Keratinocyte (primary cell): ENCODE measurements around the gene CHN2. TPM values are rescaled to one million over a fixed set of nuclear protein-coding genes. Genes with fewer than 3 reads are reported as not detected.

ENCODE experiments used
- DNase-seq: peaks from one replicate; pipeline ENCODE4 v3.0.0-alpha.2; 2011; ENCODE audit warnings: low read depth, missing footprints, low spot score
- FAIRE-seq: peaks from 2 replicates; lab custom pipeline; 2011; peaks lifted over from hg19 to GRCh38; lab: Jason Lieb, UNC
- H2AFZ ChIP-seq: 2 replicates; pipeline ENCODE4 v1.6.0; 2012; ENCODE audit warnings: low read length, control low read depth, inconsistent platforms; ENCODE audit not compliant: control insufficient read depth
- H3K27ac ChIP-seq: 2 replicates; pipeline ENCODE4 v1.5.1; 2011; ENCODE audit warnings: low read length; ENCODE audit not compliant: control insufficient read depth, insufficient read depth
- H3K27me3 ChIP-seq: 3 replicates; pipeline ENCODE4 v1.6.0; 2011; ENCODE audit warnings: low read length; ENCODE audit not compliant: control insufficient read depth, insufficient read depth; ENCODE audit errors: extremely low read depth
- H3K36me3 ChIP-seq, 2 experiments: 2 replicates in 1 of 2; 3 replicates in 1 of 2; pipeline ENCODE4 v1.5.1; 2011; ENCODE audit warnings: low read length in 2 of 2, mild to moderate bottlenecking in 1 of 2; ENCODE audit not compliant: control insufficient read depth in 2 of 2, insufficient read depth in 2 of 2; ENCODE audit errors: extremely low read depth in 1 of 2
- H3K4me1 ChIP-seq: 3 replicates; pipeline ENCODE4 v1.5.1; 2011; ENCODE audit warnings: low read length; ENCODE audit not compliant: control insufficient read depth, insufficient read depth; ENCODE audit errors: extremely low read depth
- H3K4me2 ChIP-seq: 3 replicates; pipeline ENCODE4 v1.6.0; 2011; ENCODE audit warnings: low read depth, low read length; ENCODE audit not compliant: control insufficient read depth, insufficient read depth; ENCODE audit errors: extremely low read depth
- H3K4me3 ChIP-seq, 3 experiments: fragments of 200-600 bp in 1 of 3; sonication (generic) in 1 of 3; 2 replicates in 2 of 3; 3 replicates in 1 of 3; pipeline ENCODE4 v1.5.1; 2011 to 2016; ENCODE audit warnings: low read length in 3 of 3, mild to moderate bottlenecking in 3 of 3, control low read depth in 2 of 3, inconsistent platforms in 1 of 3, low read depth in 1 of 3, mixed read lengths in 1 of 3, mixed run types in 1 of 3, moderate library complexity in 1 of 3; ENCODE audit not compliant: control insufficient read depth in 2 of 3, insufficient read depth in 2 of 3; ENCODE audit errors: extremely low read depth in 1 of 3
- H3K79me2 ChIP-seq: 2 replicates; pipeline ENCODE4 v1.6.0; 2012; ENCODE audit warnings: low read length; ENCODE audit not compliant: control insufficient read depth, insufficient read depth
- H3K9ac ChIP-seq: 3 replicates; pipeline ENCODE4 v1.6.0; 2011; ENCODE audit warnings: low read length; ENCODE audit not compliant: control insufficient read depth, insufficient read depth; ENCODE audit errors: extremely low read depth
- H3K9me1 ChIP-seq: 3 replicates; pipeline ENCODE4 v1.6.0; 2011; ENCODE audit warnings: low read length; ENCODE audit not compliant: control insufficient read depth, insufficient read depth; ENCODE audit errors: extremely low read depth
- H3K9me3 ChIP-seq: 2 replicates; pipeline ENCODE4 v1.5.1; 2012; ENCODE audit warnings: low read depth, low read length; ENCODE audit not compliant: control insufficient read depth
- H4K20me1 ChIP-seq: 3 replicates; pipeline ENCODE4 v1.6.0; 2011; ENCODE audit warnings: low read length; ENCODE audit not compliant: control insufficient read depth, insufficient read depth; ENCODE audit errors: extremely low read depth
- EZH2 ChIP-seq: IDR thresholded peaks from one replicate; pipeline ENCODE4 v1.6.1; 2012; ENCODE audit warnings: inconsistent platforms, mild to moderate bottlenecking, low read length, moderate library complexity
- dilution Hi-C: fragments of 300-500 bp; cut with MboI; formaldehyde crosslinking; loops from one replicate; pipeline ENCODE4 v1.7.0; 2020; ENCODE audit warnings: low sequenced_read_pairs; ENCODE audit not compliant: extremely low pct_ligation_motif_present
- polyA plus RNA-seq, 5 experiments: library from polyadenylated mRNA; depleted of rRNA in 3 of 5; stranded (reverse) in 3 of 5; stranded (forward) in 1 of 5; unstranded in 1 of 5; fragments of >200 nt; gene quantifications; 1 replicate in 1 of 5; 2 replicates in 3 of 5; 3 replicates in 1 of 5; pipeline versions ENCODE4 v1.2.1 to v1.2.3, GENCODE V29; 2011 to 2012; ENCODE audit warnings: missing spikeins in 2 of 5, low read depth in 1 of 5, low replicate concordance in 1 of 5
- TF ChIP-seq, protein P1 (sequence below), 3 experiments: IDR thresholded peaks in 1 of 3; conservative IDR thresholded peaks in 1 of 3; optimal IDR thresholded peaks in 1 of 3; 2 replicates in 2 of 3; 3 replicates in 1 of 3; pipeline versions ENCODE3 to v1.5.1; 2011; ENCODE audit warnings: low read length in 3 of 3, mild to moderate bottlenecking in 3 of 3, moderate library complexity in 2 of 3, control low read depth in 1 of 3, inconsistent platforms in 1 of 3; ENCODE audit not compliant: insufficient read depth in 2 of 3; ENCODE audit errors: extremely low read depth in 1 of 3

The CHN2 gene
- polyA plus RNA-seq, 1 donor (not counting 4 experiments of a cell fraction or from before 2014, with no cell fraction given) = 1.8 TPM

DNA sequence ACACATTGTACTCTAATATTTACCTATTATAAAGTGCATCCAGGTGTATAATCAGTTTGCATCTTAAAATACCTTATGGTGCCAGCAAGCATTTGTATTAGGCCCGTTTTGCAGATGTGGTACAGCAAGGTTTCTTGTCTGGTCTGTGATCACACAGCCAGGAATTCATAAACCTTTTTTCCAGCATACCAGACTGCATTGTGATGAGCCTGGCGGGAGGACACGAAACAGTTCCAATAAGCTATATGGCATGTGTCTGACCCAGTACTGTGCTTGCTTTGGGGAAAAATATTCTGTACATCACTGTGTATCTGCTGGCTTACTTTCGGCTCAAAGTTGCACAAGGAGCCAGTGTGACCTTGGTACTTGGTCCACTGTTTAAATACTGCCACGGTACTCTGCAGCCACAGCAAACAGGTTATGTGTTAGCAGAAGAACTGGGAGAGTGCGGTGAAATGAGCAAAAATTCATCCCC lies 36.3 kb downstream of the CHN2 start:
- H3K79me2 ChIP-seq = no peaks in the 10 kb centered on the region
- no peak for TF ChIP-seq EZH2
- TF ChIP-seq, protein P1, sequence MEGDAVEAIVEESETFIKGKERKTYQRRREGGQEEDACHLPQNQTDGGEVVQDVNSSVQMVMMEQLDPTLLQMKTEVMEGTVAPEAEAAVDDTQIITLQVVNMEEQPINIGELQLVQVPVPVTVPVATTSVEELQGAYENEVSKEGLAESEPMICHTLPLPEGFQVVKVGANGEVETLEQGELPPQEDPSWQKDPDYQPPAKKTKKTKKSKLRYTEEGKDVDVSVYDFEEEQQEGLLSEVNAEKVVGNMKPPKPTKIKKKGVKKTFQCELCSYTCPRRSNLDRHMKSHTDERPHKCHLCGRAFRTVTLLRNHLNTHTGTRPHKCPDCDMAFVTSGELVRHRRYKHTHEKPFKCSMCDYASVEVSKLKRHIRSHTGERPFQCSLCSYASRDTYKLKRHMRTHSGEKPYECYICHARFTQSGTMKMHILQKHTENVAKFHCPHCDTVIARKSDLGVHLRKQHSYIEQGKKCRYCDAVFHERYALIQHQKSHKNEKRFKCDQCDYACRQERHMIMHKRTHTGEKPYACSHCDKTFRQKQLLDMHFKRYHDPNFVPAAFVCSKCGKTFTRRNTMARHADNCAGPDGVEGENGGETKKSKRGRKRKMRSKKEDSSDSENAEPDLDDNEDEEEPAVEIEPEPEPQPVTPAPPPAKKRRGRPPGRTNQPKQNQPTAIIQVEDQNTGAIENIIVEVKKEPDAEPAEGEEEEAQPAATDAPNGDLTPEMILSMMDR (optimal IDR thresholded peaks at IDR 0.05 in 1 of 3, IDR thresholded peaks at IDR 0.05 in 1 of 3, conservative IDR thresholded peaks at IDR 0.05 in 1 of 3; ENCODE audit: extremely low read depth in 1 of 3, insufficient read depth in 2 of 3, low read length in 3 of 3) = no peak
- H3K4me3 ChIP-seq = no peak overlapping the region
- H3K9me1 ChIP-seq = no peaks in the 10 kb centered on the region
- H3K9ac ChIP-seq = no peak overlapping the region
- H3K9me3 ChIP-seq = no peaks in the 10 kb centered on the region
- no peak overlapping the region for H3K27ac ChIP-seq
- no peak overlapping the region for H2AFZ ChIP-seq
- no peak overlapping the region for H3K4me2 ChIP-seq
- no peaks in the 10 kb centered on the region for H4K20me1 ChIP-seq
- DNase-seq (no peak), FAIRE-seq (no peak)
- dilution Hi-C loops = no loop called here
- no peaks in the 10 kb centered on the region for H3K4me1 ChIP-seq
- H3K27me3 ChIP-seq = no peaks in the 10 kb centered on the region
- no peaks in the 10 kb centered on the region for H3K36me3 ChIP-seq

DNA sequence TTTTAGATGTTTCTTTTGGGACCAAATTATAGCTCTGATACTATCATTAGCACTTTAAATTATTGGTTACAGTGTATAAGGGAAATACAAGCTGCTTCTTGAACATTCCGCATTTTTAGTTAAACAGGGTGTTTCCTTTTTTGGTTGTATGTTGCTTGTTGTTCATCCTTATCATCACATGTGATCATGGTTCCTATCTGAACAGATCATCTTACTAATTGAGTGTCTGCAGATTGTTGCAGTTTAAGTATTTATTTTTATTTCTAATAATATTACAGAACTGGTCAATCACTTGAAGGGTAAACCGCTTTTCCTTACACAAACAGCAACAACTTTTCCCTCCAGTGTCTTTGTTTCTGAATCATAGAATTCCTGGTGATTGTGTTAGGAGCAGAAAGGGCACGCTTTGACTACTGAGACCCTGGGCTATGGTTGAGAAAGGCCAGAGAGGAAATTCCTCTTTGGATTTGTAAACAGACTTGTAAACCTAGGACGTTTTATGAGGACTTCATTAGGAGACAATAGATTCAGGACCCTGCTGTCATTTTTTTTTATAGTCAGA lies 37.2 kb downstream of the CHN2 start:
- H3K9me1 ChIP-seq = no peaks in the 10 kb centered on the region
- no peaks in the 10 kb centered on the region for H3K79me2 ChIP-seq
- peaks cover 1% of the 10 kb centered on the region for H3K4me1 ChIP-seq
- H3K27ac ChIP-seq = no peak overlapping the region
- no peaks in the 10 kb centered on the region for H3K27me3 ChIP-seq
- FAIRE-seq (no peak), DNase-seq (no peak)
- H3K36me3 ChIP-seq = no peaks in the 10 kb centered on the region
- no peaks in the 10 kb centered on the region for H4K20me1 ChIP-seq
- no peak overlapping the region for H3K4me2 ChIP-seq
- dilution Hi-C loops = no loop called here
- no peaks in the 10 kb centered on the region for H3K9me3 ChIP-seq
- H3K4me3 ChIP-seq = no peak overlapping the region
- TF ChIP-seq, protein P1 (optimal IDR thresholded peaks at IDR 0.05 in 1 of 3, IDR thresholded peaks at IDR 0.05 in 1 of 3, conservative IDR thresholded peaks at IDR 0.05 in 1 of 3; ENCODE audit: extremely low read depth in 1 of 3, insufficient read depth in 2 of 3, low read length in 3 of 3) = no peak
- no peak for TF ChIP-seq EZH2
- no peak overlapping the region for H3K9ac ChIP-seq
- no peak overlapping the region for H2AFZ ChIP-seq
